Gastroesophageal sphincter (tissue), 4 donors: ENCODE results near the gene MED26. TPM values are rescaled to one million over a fixed set of nuclear protein-coding genes. Genes with fewer than 3 reads are reported as not detected.

Source experiments
- ATAC-seq: fragments of 150-250 bp; one replicate; pipeline ENCODE4 v1.9.1; 2016; ENCODE audit warnings: mild to moderate bottlenecking, moderate library complexity
- H3K27ac ChIP-seq, 4 donors: fragments of 200-600 bp; sonication (generic) in 3 of 4; 1 replicate in 3 of 4; 2 replicates in 1 of 4; pipeline ENCODE4 v1.5.1; 2016 to 2019
- H3K27me3 ChIP-seq: fragments of 200-600 bp; sonication (generic); one replicate; pipeline ENCODE4 v1.5.1; 2019
- H3K36me3 ChIP-seq, 2 donors: fragments of 200-600 bp; sonication (generic); one replicate each; pipeline ENCODE4 v1.5.1; 2019; ENCODE audit warnings: control low read depth in 1 of 2
- H3K4me1 ChIP-seq, 3 donors: fragments of 200-600 bp; sonication (generic); 1 replicate in 2 of 3; 2 replicates in 1 of 3; pipeline ENCODE4 v1.5.1; 2016 to 2019; ENCODE audit warnings: control low read depth in 2 of 3
- H3K4me3 ChIP-seq, 2 donors: fragments of 200-600 bp; sonication (generic); one replicate each; pipeline ENCODE4 v1.5.1; 2019; ENCODE audit warnings: mild to moderate bottlenecking in 1 of 2, moderate library complexity in 1 of 2
- H3K9me3 ChIP-seq, 3 donors: fragments of 200-600 bp; sonication (generic); one replicate each; pipeline ENCODE4 v1.5.1; 2017 to 2019; ENCODE audit warnings: control low read depth in 2 of 3
- EP300 ChIP-seq: sonication (generic); formaldehyde crosslinking; IDR thresholded peaks from one replicate; pipeline ENCODE4 v1.6.1; 2017; ENCODE audit warnings: antibody characterized with exemption, mild to moderate bottlenecking
- POLR2A ChIP-seq, 2 donors: fragments of 450-650 bp; IDR thresholded peaks; one replicate each; pipeline ENCODE4 v1.6.1; 2017; ENCODE audit warnings: antibody characterized with exemption in 2 of 2, mild to moderate bottlenecking in 2 of 2, moderate library complexity in 1 of 2
- POLR2AphosphoS5 ChIP-seq: sonication (generic); formaldehyde crosslinking; IDR thresholded peaks from one replicate; pipeline ENCODE4 v1.6.1; 2017; ENCODE audit warnings: antibody characterized with exemption
- WGBS, 2 donors: methylation state at CpG; one replicate each; pipeline ENCODE4 v1.1.5; 2018; ENCODE audit warnings: low coverage in 1 of 2; 5-methylcytosine and 5-hydroxymethylcytosine counted together
- total RNA-seq, 4 donors: library from RNA; depleted of rRNA; stranded (reverse); fragments of >200 nt; gene quantifications; one replicate each; pipeline ENCODE4 v1.1.0, GENCODE V29; 2016
- TF ChIP-seq, protein P1 (sequence below), 4 experiments: fragments of 200-600 bp in 2 of 4; fragments of 450-650 bp in 2 of 4; sonication (generic) in 1 of 4; IDR thresholded peaks; one replicate each; pipeline ENCODE4 v1.5.1; 2017 to 2019; ENCODE audit warnings: antibody characterized with exemption in 4 of 4, mild to moderate bottlenecking in 2 of 4, moderate library complexity in 2 of 4

MED26 gene
- total RNA-seq, 4 donors from 2014 or later = 5.8 to 10.5 (median 8.3) TPM

- 93% methylated on average over 2 of the region's 2 CpGs; no CpG with 5 or more reads in 1 of the 2 donors for WGBS, 2 donors
- H3K4me1 ChIP-seq = peaks cover 2 to 82% (median 40%) of the 10 kb centered on the region in 3 donors
- H3K36me3 ChIP-seq = peaks cover 0 to 21% of the 10 kb centered on the region in 2 donors
- no peak overlapping the region for H3K4me3 ChIP-seq
- no peak for ATAC-seq
- no peak for TF ChIP-seq POLR2A (IDR thresholded peaks at IDR 0.05)
- TF ChIP-seq, protein P1, sequence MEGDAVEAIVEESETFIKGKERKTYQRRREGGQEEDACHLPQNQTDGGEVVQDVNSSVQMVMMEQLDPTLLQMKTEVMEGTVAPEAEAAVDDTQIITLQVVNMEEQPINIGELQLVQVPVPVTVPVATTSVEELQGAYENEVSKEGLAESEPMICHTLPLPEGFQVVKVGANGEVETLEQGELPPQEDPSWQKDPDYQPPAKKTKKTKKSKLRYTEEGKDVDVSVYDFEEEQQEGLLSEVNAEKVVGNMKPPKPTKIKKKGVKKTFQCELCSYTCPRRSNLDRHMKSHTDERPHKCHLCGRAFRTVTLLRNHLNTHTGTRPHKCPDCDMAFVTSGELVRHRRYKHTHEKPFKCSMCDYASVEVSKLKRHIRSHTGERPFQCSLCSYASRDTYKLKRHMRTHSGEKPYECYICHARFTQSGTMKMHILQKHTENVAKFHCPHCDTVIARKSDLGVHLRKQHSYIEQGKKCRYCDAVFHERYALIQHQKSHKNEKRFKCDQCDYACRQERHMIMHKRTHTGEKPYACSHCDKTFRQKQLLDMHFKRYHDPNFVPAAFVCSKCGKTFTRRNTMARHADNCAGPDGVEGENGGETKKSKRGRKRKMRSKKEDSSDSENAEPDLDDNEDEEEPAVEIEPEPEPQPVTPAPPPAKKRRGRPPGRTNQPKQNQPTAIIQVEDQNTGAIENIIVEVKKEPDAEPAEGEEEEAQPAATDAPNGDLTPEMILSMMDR (IDR thresholded peaks at IDR 0.05) = no peak
- no peak for TF ChIP-seq POLR2AphosphoS5
- no peak for TF ChIP-seq EP300
- H3K27me3 ChIP-seq = no peaks in the 10 kb centered on the region
- H3K27ac ChIP-seq = no peak overlapping the region
- no peaks in the 10 kb centered on the region for H3K9me3 ChIP-seq
Observed at GRCh38 chr19:16623066-16623465, 4.9 kb downstream of the MED26 start.

GRCh38 chr19:16621165-16621800, 6.7 kb downstream of the MED26 start:
- no peaks in the 10 kb centered on the region for H3K9me3 ChIP-seq
- H3K4me1 ChIP-seq = peaks cover 0 to 88% (median 31%) of the 10 kb centered on the region in 3 donors
- TF ChIP-seq POLR2AphosphoS5 (no peak), POLR2A (IDR thresholded peaks at IDR 0.05) (no peak), EP300 (no peak)
- TF ChIP-seq, protein P1 (IDR thresholded peaks at IDR 0.05) = no peak
- ATAC-seq = no peak
- H3K36me3 ChIP-seq = peaks cover 0 to 21% of the 10 kb centered on the region in 2 donors
- H3K27me3 ChIP-seq = no peaks in the 10 kb centered on the region
- no peak overlapping the region for H3K4me3 ChIP-seq
- 63 to 91% methylated on average over 5 of the region's 7 CpGs for WGBS, 2 donors
- H3K27ac ChIP-seq = no peak overlapping the region

- Histone ChIP-seq H3K4me1 (peaks cover 0 to 84% (median 25%) of the 10 kb centered on the region in 3 donors), H3K27ac (peak overlapping the region in 1 of 4 donors; percentile 5)
- no peak for TF ChIP-seq POLR2AphosphoS5
- TF ChIP-seq, protein P1 (IDR thresholded peaks at IDR 0.05) = no peak
Observed at GRCh38 chr19:16620584-16620983, 7.4 kb downstream of the MED26 start.

GRCh38 chr19:16620018-16620417, 8.0 kb downstream of the MED26 start:
- no peaks in the 10 kb centered on the region for H3K27me3 ChIP-seq
- peak overlapping the region in 2 of 4 donors; percentile 5 to 33 for H3K27ac ChIP-seq
- H3K9me3 ChIP-seq = no peaks in the 10 kb centered on the region
- H3K4me1 ChIP-seq = peaks cover 0 to 84% (median 19%) of the 10 kb centered on the region in 3 donors
- ATAC-seq = no peak
- TF ChIP-seq POLR2A (IDR thresholded peaks at IDR 0.05) (no peak), POLR2AphosphoS5 (no peak), EP300 (no peak)
- TF ChIP-seq, protein P1 (IDR thresholded peaks at IDR 0.05) = no peak
- no peak overlapping the region for H3K4me3 ChIP-seq
- 68 to 80% methylated on average over 2 to 4 of the region's 5 CpGs for WGBS, 2 donors
- H3K36me3 ChIP-seq = peaks cover 0 to 18% of the 10 kb centered on the region in 2 donors

More at GRCh38 chr19:16620584-16620983, 7.4 kb downstream of the MED26 start:
- WGBS, 2 donors = 61 to 78% methylated on average over 2 to 3 of the region's 3 CpGs
- Histone ChIP-seq H3K36me3 (peaks cover 0 to 21% of the 10 kb centered on the region in 2 donors), H3K27me3 (no peaks in the 10 kb centered on the region), H3K9me3 (no peaks in the 10 kb centered on the region), H3K4me3 (no peak overlapping the region)
- ATAC-seq = no peak

DNA sequence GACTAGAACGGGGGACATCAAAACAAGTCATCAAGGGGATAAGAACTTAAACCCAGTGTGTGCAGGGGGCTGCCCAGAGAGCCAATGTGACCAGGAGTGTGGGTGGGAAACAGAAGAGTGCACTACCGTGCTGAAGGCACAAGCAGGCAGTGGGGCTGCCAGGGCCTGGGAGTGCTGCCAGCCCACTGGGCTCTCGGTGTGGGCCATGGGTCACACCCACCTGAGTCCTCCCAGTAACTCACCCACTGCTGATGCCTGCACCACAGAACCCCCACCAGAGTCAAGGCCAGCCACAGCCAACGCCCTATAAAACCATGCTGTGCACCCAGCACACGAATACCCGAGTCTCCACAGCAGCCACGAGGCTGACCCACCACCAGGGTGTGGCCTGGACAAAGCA, 8.5 kb downstream of the MED26 start:
- Histone ChIP-seq H3K4me3 (no peak overlapping the region), H3K4me1 (peaks cover 0 to 84% (median 14%) of the 10 kb centered on the region in 3 donors), H3K9me3 (no peaks in the 10 kb centered on the region), H3K36me3 (peaks cover 0 to 12% of the 10 kb centered on the region in 2 donors), H3K27me3 (no peaks in the 10 kb centered on the region), H3K27ac (peak overlapping the region in 2 of 4 donors; percentile 5 to 33)
- ATAC-seq = no peak
- no peak for TF ChIP-seq POLR2A (IDR thresholded peaks at IDR 0.05)
- TF ChIP-seq, protein P1 (IDR thresholded peaks at IDR 0.05) = no peak
- TF ChIP-seq EP300 = no peak
- no peak for TF ChIP-seq POLR2AphosphoS5
- 5 to 29% methylated on average over 1 to 3 of the region's 7 CpGs for WGBS, 2 donors
